ENCODE data around the gene MRPS35. TPM values are rescaled to one million over a fixed set of nuclear protein-coding genes. Genes with fewer than 3 reads are reported as not detected.

MRPS35 gene
- total RNA-seq, 1 experiment from 2014 or later, result 66.7 TPM

GRCh38 chr12:27772328-27773049 lies 61.9 kb downstream of the MRPS35 start:
- DNase-seq (ENCODE audit: low read depth), result peak; percentile 89

- DNase-seq (ENCODE audit: low read depth), result no peak
Observed at GRCh38 chr12:27777141-27777540, 66.5 kb downstream of the MRPS35 start.

GRCh38 chr12:27778206-27778605 lies 67.6 kb downstream of the MRPS35 start:
- DNase-seq (ENCODE audit: low read depth), result no peak

DNA sequence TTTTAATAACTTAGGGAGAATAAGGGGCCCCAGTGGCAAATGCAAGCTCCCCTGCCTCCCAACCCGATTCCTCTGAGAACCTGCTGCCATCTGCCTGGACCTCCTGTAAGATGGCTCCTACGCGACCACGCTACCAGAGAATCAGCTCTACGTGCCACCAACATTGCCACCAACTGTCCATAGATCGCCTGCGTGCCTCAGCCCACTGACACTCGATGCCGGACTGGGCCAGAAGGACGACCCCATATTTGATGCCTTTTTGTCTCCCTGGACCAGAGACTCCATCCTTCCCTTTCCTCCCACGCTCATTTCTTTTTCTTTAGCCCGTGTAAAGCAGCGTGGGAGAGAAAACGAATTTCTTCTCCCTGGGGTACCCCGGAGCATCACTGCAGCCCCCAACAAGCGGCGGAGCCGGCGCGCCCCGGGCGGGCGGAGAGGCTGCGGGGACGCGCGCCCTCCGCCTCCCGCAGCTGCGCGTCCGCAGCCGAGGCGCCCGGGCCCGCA lies 68.8 kb downstream of the MRPS35 start:
- DNase-seq (ENCODE audit: low read depth), result peak; percentile 14

GRCh38 chr12:27779920-27780611 lies 69.4 kb downstream of the MRPS35 start, which contains the start of the genes KLHL42 and MANSC4:
TSS of gene KLHL42 (plus strand) at chr12:27780233. CDS start at chr12:27780331, 98 bp downstream.
TSS of gene MANSC4 (minus strand) at chr12:27780236. CDS start at chr12:27771276, 8,960 bp downstream.
- peak; percentile 69 for DNase-seq (ENCODE audit: low read depth)

DNA sequence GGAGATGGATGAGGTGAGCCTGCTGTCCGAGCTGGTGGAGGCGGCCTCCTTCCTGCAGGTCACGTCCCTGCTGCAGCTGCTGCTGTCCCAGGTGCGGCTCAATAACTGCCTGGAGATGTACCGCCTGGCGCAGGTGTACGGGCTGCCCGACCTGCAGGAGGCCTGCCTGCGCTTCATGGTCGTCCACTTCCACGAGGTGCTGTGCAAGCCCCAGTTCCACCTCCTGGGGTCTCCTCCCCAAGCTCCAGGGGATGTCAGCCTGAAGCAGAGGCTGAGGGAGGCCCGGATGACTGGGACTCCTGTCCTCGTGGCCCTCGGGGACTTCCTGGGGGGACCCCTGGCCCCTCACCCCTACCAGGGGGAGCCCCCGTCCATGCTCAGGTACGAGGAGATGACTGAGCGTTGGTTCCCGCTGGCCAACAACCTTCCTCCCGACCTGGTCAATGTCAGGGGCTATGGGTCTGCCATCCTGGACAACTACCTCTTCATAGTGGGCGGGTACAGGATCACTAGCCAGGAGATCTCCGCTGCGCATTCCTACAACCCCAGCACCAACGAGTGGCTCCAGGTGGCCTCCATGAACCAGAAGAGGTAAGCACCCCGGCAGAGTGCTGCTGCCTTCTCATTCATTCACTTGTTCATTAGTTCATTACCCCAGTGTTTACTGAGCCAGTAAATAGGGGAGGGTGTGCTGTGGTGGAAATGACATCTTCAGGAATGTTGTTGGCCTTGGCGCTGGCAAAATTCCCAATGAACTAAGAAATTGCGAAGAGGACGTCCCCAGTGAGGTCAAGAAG lies 70.2 kb downstream of the MRPS35 start:
- DNase-seq (ENCODE audit: low read depth), result peak; percentile 80

GRCh38 chr12:27781680-27782079 lies 71.0 kb downstream of the MRPS35 start:
- no peak for DNase-seq (ENCODE audit: low read depth)

GRCh38 chr12:27782481-27782880 lies 71.8 kb downstream of the MRPS35 start:
- DNase-seq (ENCODE audit: low read depth), result no peak

DNA sequence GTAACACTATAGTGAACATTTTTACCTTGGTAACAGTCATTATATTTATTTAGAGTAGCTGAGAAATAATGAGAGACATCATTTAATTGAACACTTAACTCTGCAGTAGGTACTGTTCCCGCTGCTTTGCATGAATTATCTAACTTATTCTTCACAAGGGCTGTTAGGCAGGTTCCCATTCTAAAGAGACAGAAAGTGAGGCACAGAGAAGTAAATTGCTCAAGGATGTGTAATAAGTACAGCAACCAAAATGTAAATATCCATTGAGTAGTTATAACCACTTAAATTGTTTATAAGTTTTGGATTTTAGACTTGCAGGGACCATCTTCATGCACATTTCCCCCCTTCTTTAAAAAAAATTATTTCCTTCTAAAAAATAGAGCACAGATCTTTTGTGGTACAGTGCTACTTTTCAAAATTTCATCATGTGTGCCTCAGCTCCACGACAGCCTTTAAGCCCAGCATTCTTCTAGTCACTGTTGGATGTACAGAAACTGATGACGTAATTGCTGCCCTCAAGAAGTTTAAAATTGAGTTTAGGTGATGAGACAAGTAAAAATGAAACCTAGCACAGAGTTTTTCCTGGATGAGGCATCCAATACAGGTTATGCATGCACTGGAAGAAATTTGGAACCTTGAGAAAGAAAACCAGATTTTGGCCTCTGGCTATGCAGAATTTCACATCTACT lies 75.4 kb downstream of the MRPS35 start:
- peak; percentile 65 for DNase-seq (ENCODE audit: low read depth)

GRCh38 chr12:27787559-27787958 lies 76.9 kb downstream of the MRPS35 start:
- no peak for DNase-seq (ENCODE audit: low read depth)

DNA sequence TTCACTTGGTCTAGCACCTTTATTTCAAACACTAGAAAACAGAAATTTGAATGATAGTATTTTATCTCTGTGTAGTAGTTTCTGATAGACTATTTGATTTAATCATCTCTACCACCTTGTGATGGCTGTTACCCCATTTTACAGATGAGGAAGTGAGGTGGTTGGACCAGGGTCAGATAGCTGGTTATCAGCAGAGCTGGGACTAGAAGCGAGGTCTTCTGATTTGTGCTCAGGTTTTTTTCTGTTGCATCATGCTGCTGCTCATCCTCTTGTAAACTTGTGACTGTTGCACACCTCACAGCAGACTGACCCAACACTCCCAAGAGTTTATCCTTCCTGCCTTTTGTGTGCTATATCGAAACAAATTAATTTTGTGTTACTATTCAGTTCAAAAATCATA lies 79.5 kb downstream of the MRPS35 start:
- DNase-seq (ENCODE audit: low read depth), result no peak

- DNase-seq (ENCODE audit: low read depth), result no peak
Observed at GRCh38 chr12:27794818-27795584, 84.4 kb downstream of the MRPS35 start.

DNA sequence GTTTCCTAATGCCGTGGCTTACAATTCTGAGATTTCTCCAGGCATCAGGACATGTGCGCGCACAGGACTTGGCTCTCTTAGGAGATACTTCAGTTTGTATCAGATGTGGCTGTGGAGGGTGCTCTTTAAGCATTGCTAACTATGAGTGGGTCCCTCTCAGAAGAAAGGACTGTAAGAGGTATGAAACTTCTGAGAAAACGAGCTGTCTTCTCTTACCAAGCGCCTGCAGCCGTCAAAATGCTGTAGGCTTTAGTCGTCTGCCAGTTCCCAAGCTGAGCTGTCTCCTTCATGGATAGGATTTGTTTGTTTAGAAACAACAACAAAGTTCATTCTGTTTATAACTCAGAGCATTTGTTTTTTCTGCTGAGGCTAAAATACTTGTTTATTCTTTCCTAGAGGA lies 85.5 kb downstream of the MRPS35 start:
- DNase-seq (ENCODE audit: low read depth), result no peak

- no peak for DNase-seq (ENCODE audit: low read depth)
Observed at GRCh38 chr12:27797301-27798025, 86.8 kb downstream of the MRPS35 start.

- DNase-seq (ENCODE audit: low read depth), result no peak
Observed at GRCh38 chr12:27800819-27801218, 90.2 kb downstream of the MRPS35 start.

GRCh38 chr12:27801630-27802029 lies 91.0 kb downstream of the MRPS35 start:
- DNase-seq (ENCODE audit: low read depth), result no peak

DNA sequence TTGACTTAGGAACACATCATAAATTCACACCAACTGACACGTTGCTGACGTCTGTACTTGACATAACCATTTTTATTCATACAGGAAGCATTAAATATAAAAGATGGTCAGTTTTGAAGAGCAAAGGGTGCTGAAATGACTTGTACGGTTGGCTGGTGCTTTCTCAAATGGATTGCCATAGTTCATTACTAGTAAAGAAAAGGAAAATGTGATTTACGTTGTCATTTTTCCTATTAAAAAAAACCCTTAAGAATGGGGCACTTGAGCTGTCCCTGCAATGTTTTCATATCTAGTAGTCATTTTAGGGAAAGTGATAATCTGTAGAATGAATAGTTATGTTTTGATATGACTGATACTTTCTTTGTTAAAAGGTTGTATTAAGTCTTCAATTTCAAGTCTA lies 91.9 kb downstream of the MRPS35 start:
- no peak for DNase-seq (ENCODE audit: low read depth)

GRCh38 chr12:27802936-27803335 lies 92.3 kb downstream of the MRPS35 start:
- no peak for DNase-seq (ENCODE audit: low read depth)

- no peak for DNase-seq (ENCODE audit: low read depth)
Observed at GRCh38 chr12:27805238-27805637, 94.6 kb downstream of the MRPS35 start.

All from M059J (cell line).